GM12878 (cell line): Measurements from ENCODE around the gene ACTRT3. TPM values are rescaled to one million over a fixed set of nuclear protein-coding genes. Genes with fewer than 3 reads are reported as not detected.
A peak's percentile ranks its signal among the peaks of the same experiment; 100 is the strongest.

ENCODE experiments used
- BACH1 ChIP-seq: fragments of 450-650 bp; IDR thresholded peaks from 2 replicates; pipeline ENCODE4 v1.6.1; 2017; ENCODE audit warnings: mild to moderate bottlenecking, borderline replicate concordance
- BRCA1 ChIP-seq: IDR thresholded peaks from 2 replicates; pipeline ENCODE4 v1.6.1; 2011; ENCODE audit warnings: low read depth, low read length, improper control_type of control experiment
- CTCF ChIP-seq, 3 experiments: IDR thresholded peaks in 2 of 3; conservative IDR thresholded peaks in 1 of 3; 2 replicates each; pipeline ENCODE4 v1.5.1; 2011; ENCODE audit warnings: low read depth in 3 of 3, low read length in 3 of 3, mild to moderate bottlenecking in 3 of 3, control low read depth in 2 of 3, moderate library complexity in 2 of 3, inconsistent platforms in 1 of 3, mixed read lengths in 1 of 3; ENCODE audit not compliant: control insufficient read depth in 2 of 3, insufficient read depth in 1 of 3; ENCODE audit errors: extremely low read depth in 1 of 3
- EED ChIP-seq: sonication (generic); IDR thresholded peaks from 2 replicates; pipeline ENCODE4 v1.6.1; 2016; ENCODE audit warnings: antibody characterized with exemption, low read depth
- IKZF2 ChIP-seq, 2 experiments: fragments of 450-650 bp; IDR thresholded peaks; 2 replicates each; pipeline ENCODE4 v1.6.1; 2017; ENCODE audit warnings: mild to moderate bottlenecking in 2 of 2, moderate library complexity in 2 of 2
- IRF4 ChIP-seq: IDR thresholded peaks from 2 replicates; pipeline ENCODE4 v1.6.1; 2011; ENCODE audit warnings: low read depth, low read length
- KAT2A ChIP-seq: conservative IDR thresholded peaks from 2 replicates; pipeline ENCODE4 v1.6.1; 2011; ENCODE audit warnings: low read depth, low read length; ENCODE audit not compliant: control insufficient read depth
- MEF2A ChIP-seq: IDR thresholded peaks from 2 replicates; pipeline ENCODE4 v1.6.1; 2011; ENCODE audit warnings: low read depth, mild to moderate bottlenecking, low read length, moderate library complexity; ENCODE audit not compliant: insufficient read depth
- NFIC ChIP-seq: IDR thresholded peaks from 2 replicates; pipeline ENCODE4 v1.6.1; 2012; ENCODE audit warnings: low read depth, mild to moderate bottlenecking, inconsistent platforms, low read length, moderate library complexity
- NFYA ChIP-seq: IDR thresholded peaks from 2 replicates; pipeline ENCODE4 v1.6.1; 2011; ENCODE audit warnings: low read depth, mild to moderate bottlenecking, low read length, improper control_type of control experiment, borderline replicate concordance
- NR2C1 ChIP-seq: fragments of 450-650 bp; IDR thresholded peaks from 2 replicates; pipeline ENCODE4 v1.6.1; 2017; ENCODE audit warnings: antibody characterized with exemption, mild to moderate bottlenecking, moderate library complexity
- RAD51 ChIP-seq: fragments of 450-650 bp; IDR thresholded peaks from 2 replicates; pipeline ENCODE4 v1.6.1; 2016; ENCODE audit warnings: moderate library complexity, mild to moderate bottlenecking, inconsistent platforms
- RFX5 ChIP-seq: IDR thresholded peaks from 2 replicates; pipeline ENCODE4 v1.6.1; 2011; ENCODE audit warnings: low read depth, low read length, improper control_type of control experiment
- ZNF384 ChIP-seq: IDR thresholded peaks from 2 replicates; pipeline ENCODE4 v1.6.1; 2012; ENCODE audit warnings: low read depth, mild to moderate bottlenecking, low read length, improper control_type of control experiment, borderline replicate concordance
- polyA plus RNA-seq, 11 experiments: library from polyadenylated mRNA; depleted of rRNA in 4 of 11; unstranded in 6 of 11; stranded (reverse) in 5 of 11; fragments of >200 nt; fragmentation: Nextera tagmentation in 4 of 11; fragmentation: Illumina TruSeq in 1 of 11; extraction: Ambion mirVana in 4 of 11; extraction: Trizol in 1 of 11; gene quantifications; 1 replicate in 1 of 11; 2 replicates in 10 of 11; pipeline versions ENCODE4 v1.2.1 to v1.2.3, GENCODE V29; 2011 to 2016; ENCODE audit warnings: inconsistent platforms in 2 of 11, missing spikeins in 2 of 11, low read depth in 1 of 11
- total RNA-seq, 4 experiments: library from RNA; depleted of rRNA in 3 of 4; stranded (reverse); fragments of >200 nt in 3 of 4; fragmentation: Illumina TruSeq in 1 of 4; extraction: Trizol in 1 of 4; gene quantifications; 2 replicates each; pipeline versions ENCODE4 v1.2.1 to v1.2.3, GENCODE V29; 2013 to 2021
- TF ChIP-seq, protein P1 (sequence below): fragments of 150-350 bp; IDR thresholded peaks from 2 replicates; pipeline ENCODE4 v1.6.1; 2016; ENCODE audit warnings: low read depth, low read length
- TF ChIP-seq, protein P2 (sequence below): fragments of 450-650 bp; formaldehyde crosslinking; IDR thresholded peaks from 2 replicates; pipeline ENCODE4 v1.4.0; 2022; ENCODE audit warnings: mild to moderate bottlenecking, moderate library complexity

The ACTRT3 gene
- total and polyA plus RNA-seq, 10 of the 15 experiments (the other 5 are each of a cell fraction or from before 2014, with no cell fraction given): 0.02 to 0.58 (median 0.11) TPM; not detected in 1

DNA sequence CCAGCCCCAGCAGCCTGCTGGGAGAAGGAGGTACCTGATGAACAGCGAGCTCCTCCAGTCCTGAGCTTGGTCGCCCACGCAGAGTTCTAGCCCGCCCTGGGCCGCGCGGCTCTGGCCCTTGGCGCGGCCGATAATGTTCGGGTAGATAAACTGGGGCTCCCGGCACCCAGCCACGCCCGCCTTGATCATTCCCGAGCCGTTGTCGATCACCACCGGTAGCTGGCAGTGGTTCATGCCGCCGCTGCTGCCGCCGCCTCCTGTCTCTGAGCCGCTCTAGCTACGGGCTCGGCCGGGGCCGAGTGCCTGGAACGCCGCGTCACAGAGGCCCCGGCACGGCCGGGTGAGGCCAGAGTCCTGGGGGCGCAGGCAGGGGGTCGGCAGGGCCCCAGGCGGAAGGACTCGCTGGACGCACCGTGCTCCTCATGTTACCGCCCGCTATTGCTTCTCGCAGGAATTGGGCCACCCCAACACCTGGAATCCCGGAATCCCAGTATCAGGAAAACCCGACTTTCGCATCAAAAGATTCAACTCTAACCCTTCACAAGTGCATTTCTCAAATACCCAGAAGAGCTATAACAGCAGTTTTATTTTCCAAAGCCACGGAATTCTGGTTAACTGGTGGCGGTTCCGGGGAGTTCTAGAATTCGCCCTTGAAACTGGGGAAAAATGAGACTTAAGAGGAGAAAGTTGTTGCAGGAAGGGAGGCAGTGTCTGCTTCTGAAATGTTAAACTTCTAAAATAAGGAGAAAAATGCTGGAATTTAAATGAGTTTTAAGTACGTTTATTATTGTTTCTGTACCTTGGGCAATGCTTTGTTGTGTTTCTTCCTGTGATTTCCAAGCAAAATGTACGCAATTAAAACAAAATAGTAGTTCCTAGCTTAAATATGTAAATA, at the start of gene ACTRT3 (continued):
- TF ChIP-seq, protein P1, sequence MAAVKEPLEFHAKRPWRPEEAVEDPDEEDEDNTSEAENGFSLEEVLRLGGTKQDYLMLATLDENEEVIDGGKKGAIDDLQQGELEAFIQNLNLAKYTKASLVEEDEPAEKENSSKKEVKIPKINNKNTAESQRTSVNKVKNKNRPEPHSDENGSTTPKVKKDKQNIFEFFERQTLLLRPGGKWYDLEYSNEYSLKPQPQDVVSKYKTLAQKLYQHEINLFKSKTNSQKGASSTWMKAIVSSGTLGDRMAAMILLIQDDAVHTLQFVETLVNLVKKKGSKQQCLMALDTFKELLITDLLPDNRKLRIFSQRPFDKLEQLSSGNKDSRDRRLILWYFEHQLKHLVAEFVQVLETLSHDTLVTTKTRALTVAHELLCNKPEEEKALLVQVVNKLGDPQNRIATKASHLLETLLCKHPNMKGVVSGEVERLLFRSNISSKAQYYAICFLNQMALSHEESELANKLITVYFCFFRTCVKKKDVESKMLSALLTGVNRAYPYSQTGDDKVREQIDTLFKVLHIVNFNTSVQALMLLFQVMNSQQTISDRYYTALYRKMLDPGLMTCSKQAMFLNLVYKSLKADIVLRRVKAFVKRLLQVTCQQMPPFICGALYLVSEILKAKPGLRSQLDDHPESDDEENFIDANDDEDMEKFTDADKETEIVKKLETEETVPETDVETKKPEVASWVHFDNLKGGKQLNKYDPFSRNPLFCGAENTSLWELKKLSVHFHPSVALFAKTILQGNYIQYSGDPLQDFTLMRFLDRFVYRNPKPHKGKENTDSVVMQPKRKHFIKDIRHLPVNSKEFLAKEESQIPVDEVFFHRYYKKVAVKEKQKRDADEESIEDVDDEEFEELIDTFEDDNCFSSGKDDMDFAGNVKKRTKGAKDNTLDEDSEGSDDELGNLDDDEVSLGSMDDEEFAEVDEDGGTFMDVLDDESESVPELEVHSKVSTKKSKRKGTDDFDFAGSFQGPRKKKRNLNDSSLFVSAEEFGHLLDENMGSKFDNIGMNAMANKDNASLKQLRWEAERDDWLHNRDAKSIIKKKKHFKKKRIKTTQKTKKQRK: no peak
- TF ChIP-seq IRF4 (no peak), BRCA1 (no peak), NFIC (0 out of 2 replicates have a peak, but pooled peaks have one; percentile 22), RFX5 (no peak), CTCF (IDR thresholded peaks at IDR 0.05 in 2 of 3, conservative IDR thresholded peaks at IDR 0.05 in 1 of 3; ENCODE audit: control insufficient read depth in 2 of 3, extremely low read depth in 1 of 3, insufficient read depth in 1 of 3, low read depth in 3 of 3, low read length in 3 of 3) (no peak), BACH1 (0 out of 2 replicates have a peak, but pooled peaks have one; percentile 28), NR2C1 (no peak), RAD51 (no peak), EED (peak; percentile 75), NFYA (no peak), MEF2A (no peak), IKZF2 (IDR thresholded peaks at IDR 0.05) (peak; percentile 80 to 81), ZNF384 (no peak), KAT2A (no peak)
- TF ChIP-seq, protein P2, sequence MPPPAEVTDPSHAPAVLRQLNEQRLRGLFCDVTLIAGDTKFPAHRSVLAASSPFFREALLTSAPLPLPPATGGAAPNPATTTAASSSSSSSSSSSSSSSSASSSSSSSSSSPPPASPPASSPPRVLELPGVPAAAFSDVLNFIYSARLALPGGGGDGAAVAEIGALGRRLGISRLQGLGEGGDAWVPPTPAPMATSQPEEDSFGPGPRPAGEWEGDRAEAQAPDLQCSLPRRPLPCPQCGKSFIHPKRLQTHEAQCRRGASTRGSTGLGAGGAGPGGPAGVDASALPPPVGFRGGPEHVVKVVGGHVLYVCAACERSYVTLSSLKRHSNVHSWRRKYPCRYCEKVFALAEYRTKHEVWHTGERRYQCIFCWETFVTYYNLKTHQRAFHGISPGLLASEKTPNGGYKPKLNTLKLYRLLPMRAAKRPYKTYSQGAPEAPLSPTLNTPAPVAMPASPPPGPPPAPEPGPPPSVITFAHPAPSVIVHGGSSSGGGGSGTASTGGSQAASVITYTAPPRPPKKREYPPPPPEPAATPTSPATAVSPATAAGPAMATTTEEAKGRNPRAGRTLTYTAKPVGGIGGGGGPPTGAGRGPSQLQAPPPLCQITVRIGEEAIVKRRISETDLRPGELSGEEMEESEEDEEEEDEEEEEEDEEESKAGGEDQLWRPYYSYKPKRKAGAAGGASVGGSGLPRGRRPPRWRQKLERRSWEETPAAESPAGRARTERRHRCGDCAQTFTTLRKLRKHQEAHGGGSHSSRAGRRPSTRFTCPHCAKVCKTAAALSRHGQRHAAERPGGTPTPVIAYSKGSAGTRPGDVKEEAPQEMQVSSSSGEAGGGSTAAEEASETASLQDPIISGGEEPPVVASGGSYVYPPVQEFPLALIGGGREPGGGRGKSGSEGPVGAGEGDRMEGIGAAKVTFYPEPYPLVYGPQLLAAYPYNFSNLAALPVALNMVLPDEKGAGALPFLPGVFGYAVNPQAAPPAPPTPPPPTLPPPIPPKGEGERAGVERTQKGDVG (CRISPR knock-in tag): no peak
